GM12878 (cell line): ENCODE data around the gene DENND10. TPM values are rescaled to one million over a fixed set of nuclear protein-coding genes. Genes with fewer than 3 reads are reported as not detected.

Source experiments
- CHD2 ChIP-seq: IDR thresholded peaks from 2 replicates; pipeline ENCODE4 v1.6.1; 2011; ENCODE audit warnings: low read depth, low read length, improper control_type of control experiment, borderline replicate concordance
- FOS ChIP-seq: IDR thresholded peaks from 3 replicates; pipeline ENCODE4 v1.6.1; 2011; ENCODE audit warnings: borderline replicate concordance; ENCODE audit not compliant: insufficient read length; ENCODE audit errors: extremely low read depth
- IRF5 ChIP-seq: fragments of 450-650 bp; IDR thresholded peaks from 2 replicates; pipeline ENCODE4 v1.6.1; 2017; ENCODE audit warnings: borderline replicate concordance
- NR2F1 ChIP-seq: fragments of 450-650 bp; conservative IDR thresholded peaks from 2 replicates; pipeline ENCODE4 v1.6.1; 2017; ENCODE audit warnings: mild to moderate bottlenecking
- POLR2A ChIP-seq: IDR thresholded peaks from 2 replicates; pipeline ENCODE4 v1.6.1; 2011; ENCODE audit warnings: low read depth, mild to moderate bottlenecking, low read length
- POLR2AphosphoS2 ChIP-seq: IDR thresholded peaks from 2 replicates; pipeline ENCODE4 v1.6.1; 2011; ENCODE audit warnings: low read depth, mild to moderate bottlenecking, low read length, improper control_type of control experiment, moderate library complexity
- SIN3A ChIP-seq: IDR thresholded peaks from 2 replicates; pipeline ENCODE4 v1.6.1; 2012; ENCODE audit warnings: low read depth, low read length, improper control_type of control experiment
- ZNF217 ChIP-seq: fragments of 450-650 bp; IDR thresholded peaks from 2 replicates; pipeline ENCODE4 v1.6.1; 2017; ENCODE audit warnings: antibody characterized with exemption, mild to moderate bottlenecking
- polyA plus RNA-seq, 11 experiments: library from polyadenylated mRNA; depleted of rRNA in 4 of 11; unstranded in 6 of 11; stranded (reverse) in 5 of 11; fragments of >200 nt; fragmentation: Nextera tagmentation in 4 of 11; fragmentation: Illumina TruSeq in 1 of 11; extraction: Ambion mirVana in 4 of 11; extraction: Trizol in 1 of 11; gene quantifications; 1 replicate in 1 of 11; 2 replicates in 10 of 11; pipeline versions ENCODE4 v1.2.1 to v1.2.3, GENCODE V29; 2011 to 2016; ENCODE audit warnings: inconsistent platforms in 2 of 11, missing spikeins in 2 of 11, low read depth in 1 of 11
- total RNA-seq, 4 experiments: library from RNA; depleted of rRNA in 3 of 4; stranded (reverse); fragments of >200 nt in 3 of 4; fragmentation: Illumina TruSeq in 1 of 4; extraction: Trizol in 1 of 4; gene quantifications; 2 replicates each; pipeline versions ENCODE4 v1.2.1 to v1.2.3, GENCODE V29; 2013 to 2021
- TF ChIP-seq, protein P1 (sequence below), 3 experiments: IDR thresholded peaks in 2 of 3; conservative IDR thresholded peaks in 1 of 3; 2 replicates each; pipeline ENCODE4 v1.5.1; 2011; ENCODE audit warnings: low read depth in 3 of 3, low read length in 3 of 3, mild to moderate bottlenecking in 3 of 3, control low read depth in 2 of 3, moderate library complexity in 2 of 3, inconsistent platforms in 1 of 3, mixed read lengths in 1 of 3; ENCODE audit not compliant: control insufficient read depth in 2 of 3, insufficient read depth in 1 of 3; ENCODE audit errors: extremely low read depth in 1 of 3
- TF ChIP-seq, protein P2 (sequence below): fragments of 450-650 bp; IDR thresholded peaks from 2 replicates; pipeline ENCODE4 v1.6.1; 2016; ENCODE audit warnings: mild to moderate bottlenecking, moderate library complexity, borderline replicate concordance

The DENND10 gene
- total and polyA plus RNA-seq, 10 of the 15 experiments (the other 5 are each of a cell fraction or from before 2014, with no cell fraction given), result 21.5 to 39.8 (median 26.2) TPM

DNA sequence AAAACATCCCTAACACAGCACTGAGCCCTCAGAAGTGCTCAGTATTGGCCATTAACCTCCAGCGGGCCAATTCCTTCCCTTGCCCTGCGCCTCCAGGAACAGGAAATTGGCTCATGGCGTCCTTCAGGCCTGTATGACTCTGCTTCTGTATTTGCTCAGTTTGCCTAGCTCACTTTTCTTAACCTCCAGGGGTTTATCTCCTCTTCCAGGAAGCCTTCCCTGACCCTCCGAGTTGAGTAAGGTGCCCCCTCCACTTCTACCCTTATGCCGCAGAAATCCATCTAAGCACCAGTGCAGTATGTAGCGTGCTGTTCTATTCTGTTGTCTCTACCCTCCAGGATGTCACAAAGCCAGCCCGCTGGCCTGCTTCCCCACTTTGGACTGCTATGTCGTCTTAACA, 62.7 kb downstream of the DENND10 start (continued):
- TF ChIP-seq, protein P1, sequence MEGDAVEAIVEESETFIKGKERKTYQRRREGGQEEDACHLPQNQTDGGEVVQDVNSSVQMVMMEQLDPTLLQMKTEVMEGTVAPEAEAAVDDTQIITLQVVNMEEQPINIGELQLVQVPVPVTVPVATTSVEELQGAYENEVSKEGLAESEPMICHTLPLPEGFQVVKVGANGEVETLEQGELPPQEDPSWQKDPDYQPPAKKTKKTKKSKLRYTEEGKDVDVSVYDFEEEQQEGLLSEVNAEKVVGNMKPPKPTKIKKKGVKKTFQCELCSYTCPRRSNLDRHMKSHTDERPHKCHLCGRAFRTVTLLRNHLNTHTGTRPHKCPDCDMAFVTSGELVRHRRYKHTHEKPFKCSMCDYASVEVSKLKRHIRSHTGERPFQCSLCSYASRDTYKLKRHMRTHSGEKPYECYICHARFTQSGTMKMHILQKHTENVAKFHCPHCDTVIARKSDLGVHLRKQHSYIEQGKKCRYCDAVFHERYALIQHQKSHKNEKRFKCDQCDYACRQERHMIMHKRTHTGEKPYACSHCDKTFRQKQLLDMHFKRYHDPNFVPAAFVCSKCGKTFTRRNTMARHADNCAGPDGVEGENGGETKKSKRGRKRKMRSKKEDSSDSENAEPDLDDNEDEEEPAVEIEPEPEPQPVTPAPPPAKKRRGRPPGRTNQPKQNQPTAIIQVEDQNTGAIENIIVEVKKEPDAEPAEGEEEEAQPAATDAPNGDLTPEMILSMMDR (IDR thresholded peaks at IDR 0.05 in 2 of 3, conservative IDR thresholded peaks at IDR 0.05 in 1 of 3; ENCODE audit: control insufficient read depth in 2 of 3, extremely low read depth in 1 of 3, insufficient read depth in 1 of 3, low read depth in 3 of 3, low read length in 3 of 3), result no peak
- TF ChIP-seq POLR2A (no peak), SIN3A (no peak), POLR2AphosphoS2 (no peak), CHD2 (no peak), FOS (no peak), NR2F1 (no peak), ZNF217 (no peak), IRF5 (no peak)
- TF ChIP-seq, protein P2, sequence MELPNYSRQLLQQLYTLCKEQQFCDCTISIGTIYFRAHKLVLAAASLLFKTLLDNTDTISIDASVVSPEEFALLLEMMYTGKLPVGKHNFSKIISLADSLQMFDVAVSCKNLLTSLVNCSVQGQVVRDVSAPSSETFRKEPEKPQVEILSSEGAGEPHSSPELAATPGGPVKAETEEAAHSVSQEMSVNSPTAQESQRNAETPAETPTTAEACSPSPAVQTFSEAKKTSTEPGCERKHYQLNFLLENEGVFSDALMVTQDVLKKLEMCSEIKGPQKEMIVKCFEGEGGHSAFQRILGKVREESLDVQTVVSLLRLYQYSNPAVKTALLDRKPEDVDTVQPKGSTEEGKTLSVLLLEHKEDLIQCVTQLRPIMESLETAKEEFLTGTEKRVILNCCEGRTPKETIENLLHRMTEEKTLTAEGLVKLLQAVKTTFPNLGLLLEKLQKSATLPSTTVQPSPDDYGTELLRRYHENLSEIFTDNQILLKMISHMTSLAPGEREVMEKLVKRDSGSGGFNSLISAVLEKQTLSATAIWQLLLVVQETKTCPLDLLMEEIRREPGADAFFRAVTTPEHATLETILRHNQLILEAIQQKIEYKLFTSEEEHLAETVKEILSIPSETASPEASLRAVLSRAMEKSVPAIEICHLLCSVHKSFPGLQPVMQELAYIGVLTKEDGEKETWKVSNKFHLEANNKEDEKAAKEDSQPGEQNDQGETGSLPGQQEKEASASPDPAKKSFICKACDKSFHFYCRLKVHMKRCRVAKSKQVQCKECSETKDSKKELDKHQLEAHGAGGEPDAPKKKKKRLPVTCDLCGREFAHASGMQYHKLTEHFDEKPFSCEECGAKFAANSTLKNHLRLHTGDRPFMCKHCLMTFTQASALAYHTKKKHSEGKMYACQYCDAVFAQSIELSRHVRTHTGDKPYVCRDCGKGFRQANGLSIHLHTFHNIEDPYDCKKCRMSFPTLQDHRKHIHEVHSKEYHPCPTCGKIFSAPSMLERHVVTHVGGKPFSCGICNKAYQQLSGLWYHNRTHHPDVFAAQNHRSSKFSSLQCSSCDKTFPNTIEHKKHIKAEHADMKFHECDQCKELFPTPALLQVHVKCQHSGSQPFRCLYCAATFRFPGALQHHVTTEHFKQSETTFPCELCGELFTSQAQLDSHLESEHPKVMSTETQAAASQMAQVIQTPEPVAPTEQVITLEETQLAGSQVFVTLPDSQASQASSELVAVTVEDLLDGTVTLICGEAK, result no peak
